ENCODE results near the gene PIP5K1C.

PIP5K1C gene

DNA sequence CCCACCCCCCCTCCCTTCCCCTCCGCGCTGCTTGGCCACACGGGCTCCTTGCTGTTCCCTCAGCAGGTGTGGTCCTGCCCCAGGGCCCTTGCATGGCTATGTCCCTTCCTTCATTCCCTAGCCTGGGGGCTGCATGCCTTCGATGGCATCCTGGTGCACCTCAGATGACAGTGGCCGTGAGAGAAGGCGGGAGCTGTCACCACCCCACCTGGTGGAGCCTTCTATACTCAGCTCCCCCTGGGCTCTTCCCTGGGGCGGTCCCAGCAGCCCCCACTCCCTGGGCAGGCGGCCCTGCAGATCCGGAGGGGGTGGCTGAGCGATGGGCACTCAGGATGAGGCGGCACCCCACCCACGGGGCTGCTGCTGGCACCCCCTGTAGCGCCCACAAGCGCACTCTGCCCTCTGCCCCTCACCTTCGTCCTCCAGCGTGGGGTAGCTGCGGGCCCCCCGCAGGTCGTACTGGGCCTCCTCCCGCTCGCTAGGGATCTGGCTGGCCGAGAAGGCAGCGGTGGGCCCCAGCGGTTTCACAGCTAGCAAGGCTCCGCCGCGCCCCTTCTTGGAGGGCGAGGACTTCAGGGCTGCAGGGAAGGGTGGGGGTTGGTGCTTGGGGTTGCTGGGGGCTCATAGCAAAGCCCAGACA lies 56.5 kb downstream of the PIP5K1C start:
- H3K27me3 ChIP-seq (replicated peaks; ENCODE audit: control insufficient read depth, insufficient read depth, low read length, poor library complexity, severe bottlenecking), result no peaks in the 10 kb centered on the region
- H3K27ac ChIP-seq (ENCODE audit: insufficient read depth, low read length, poor library complexity, severe bottlenecking), result no peak overlapping the region
- no peak for DNase-seq
- no peaks in the 10 kb centered on the region for H3K9me3 ChIP-seq (ENCODE audit: control insufficient read depth, low read length)
- H3K4me3 ChIP-seq (ENCODE audit: insufficient read depth, low read depth, low read length, poor library complexity, severe bottlenecking), result no peak overlapping the region
- H3K4me1 ChIP-seq (ENCODE audit: control insufficient read depth, insufficient read depth, low read length, poor library complexity, severe bottlenecking), result no peaks in the 10 kb centered on the region
- peaks cover 12% of the 10 kb centered on the region for H3K36me3 ChIP-seq (ENCODE audit: control insufficient read depth, insufficient read depth, low read length)

DNA sequence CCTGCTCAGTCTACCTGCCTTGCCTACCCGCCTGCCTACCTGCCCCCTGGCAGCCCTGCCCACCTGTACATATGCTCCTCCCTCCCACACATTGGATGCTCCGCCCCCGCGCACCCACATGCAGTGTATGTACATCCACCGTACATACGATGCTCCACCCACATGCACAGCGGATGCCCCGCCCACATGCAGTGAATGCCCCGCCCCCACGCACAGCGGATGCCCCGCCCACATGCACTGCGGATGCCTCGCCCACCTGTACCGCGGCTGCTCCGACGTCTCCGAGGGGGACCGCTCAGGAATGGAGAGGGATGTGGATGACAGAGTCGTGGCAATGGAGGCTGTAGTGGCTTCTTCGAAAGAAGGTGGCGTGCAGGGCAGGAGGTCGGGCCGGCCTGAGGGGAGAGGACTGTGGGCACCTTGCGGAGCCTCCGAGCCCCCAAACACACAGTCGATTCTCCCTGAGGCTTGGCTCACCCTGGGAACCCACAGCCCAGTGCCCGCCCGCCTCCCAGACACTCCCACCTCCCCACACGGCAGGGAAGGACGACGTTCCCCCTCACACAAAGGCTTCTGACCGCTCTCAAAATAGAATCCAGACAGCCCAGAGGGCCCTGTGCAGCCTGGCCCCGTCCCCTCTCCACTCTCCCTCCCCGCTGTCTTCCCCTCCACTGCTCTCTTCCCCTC lies 57.1 kb downstream of the PIP5K1C start:
- Histone ChIP-seq H3K4me3 (ENCODE audit: insufficient read depth, low read depth, low read length, poor library complexity, severe bottlenecking) (no peak overlapping the region), H3K27me3 (replicated peaks; ENCODE audit: control insufficient read depth, insufficient read depth, low read length, poor library complexity, severe bottlenecking) (no peaks in the 10 kb centered on the region), H3K27ac (ENCODE audit: insufficient read depth, low read length, poor library complexity, severe bottlenecking) (no peak overlapping the region), H3K4me1 (ENCODE audit: control insufficient read depth, insufficient read depth, low read length, poor library complexity, severe bottlenecking) (no peaks in the 10 kb centered on the region), H3K36me3 (ENCODE audit: control insufficient read depth, insufficient read depth, low read length) (peaks cover 18% of the 10 kb centered on the region), H3K9me3 (ENCODE audit: control insufficient read depth, low read length) (no peaks in the 10 kb centered on the region)
- no peak for DNase-seq

DNA sequence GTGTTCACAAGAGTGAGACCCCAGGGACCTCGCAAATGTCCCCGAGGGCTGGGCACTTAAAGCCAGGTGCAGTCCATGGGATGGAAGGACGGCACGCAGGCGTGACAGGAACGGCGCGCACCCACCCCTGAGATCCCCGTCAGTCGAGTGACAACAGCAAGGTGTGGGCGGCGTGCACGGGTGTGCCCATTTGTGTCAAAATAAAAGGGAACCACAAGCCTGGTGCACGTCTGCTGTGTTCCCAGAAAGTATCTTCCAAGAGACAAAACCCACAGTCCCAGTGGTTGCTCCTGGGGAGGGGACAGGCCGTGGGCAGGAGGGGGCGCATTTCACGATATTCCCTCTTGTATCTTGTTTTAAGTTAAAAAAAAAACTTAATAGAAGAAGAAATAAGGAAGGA lies 58.0 kb downstream of the PIP5K1C start:
- no peaks in the 10 kb centered on the region for H3K4me1 ChIP-seq (ENCODE audit: control insufficient read depth, insufficient read depth, low read length, poor library complexity, severe bottlenecking)
- no peaks in the 10 kb centered on the region for H3K9me3 ChIP-seq (ENCODE audit: control insufficient read depth, low read length)
- DNase-seq, result no peak
- peaks cover 19% of the 10 kb centered on the region for H3K36me3 ChIP-seq (ENCODE audit: control insufficient read depth, insufficient read depth, low read length)
- no peaks in the 10 kb centered on the region for H3K27me3 ChIP-seq (replicated peaks; ENCODE audit: control insufficient read depth, insufficient read depth, low read length, poor library complexity, severe bottlenecking)
- H3K27ac ChIP-seq (ENCODE audit: insufficient read depth, low read length, poor library complexity, severe bottlenecking), result no peak overlapping the region
- H3K4me3 ChIP-seq (ENCODE audit: insufficient read depth, low read depth, low read length, poor library complexity, severe bottlenecking), result no peak overlapping the region

DNA sequence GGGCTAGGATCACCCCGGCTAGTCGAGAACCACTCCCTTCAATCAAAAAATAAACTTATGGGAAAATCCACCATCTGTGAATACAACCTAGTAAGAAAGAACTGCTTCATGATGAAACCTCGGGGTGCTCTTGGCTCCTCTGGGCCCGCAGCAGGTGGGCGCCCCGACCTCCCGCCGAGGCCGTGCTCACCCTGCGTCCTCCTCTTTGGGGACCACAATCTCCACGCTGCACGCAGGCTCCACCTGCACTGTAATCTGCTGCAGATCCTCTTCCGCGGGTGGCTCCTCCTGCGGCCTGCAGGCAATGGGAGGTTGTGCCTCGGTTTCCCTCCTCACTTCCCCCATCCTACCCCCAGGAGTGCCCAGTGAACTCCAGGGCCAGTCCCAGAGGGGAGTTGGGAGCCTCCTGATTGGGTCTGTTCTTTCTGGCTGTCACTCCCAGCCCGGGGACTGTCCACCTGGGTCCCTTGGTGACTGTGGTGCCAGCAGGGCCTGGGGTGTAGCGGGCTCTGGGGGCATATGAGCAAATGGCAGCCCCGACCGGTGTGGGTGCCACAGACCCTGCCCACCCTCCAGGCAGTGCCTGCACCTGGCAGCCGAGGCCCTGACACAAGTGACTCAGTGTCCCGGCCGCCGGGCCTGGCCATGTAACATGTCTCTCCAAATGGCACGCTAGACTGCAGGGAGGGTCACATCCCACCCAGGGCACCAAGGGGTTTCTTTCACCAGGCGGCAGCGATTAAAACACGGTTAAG lies 58.6 kb downstream of the PIP5K1C start:
- H3K27ac ChIP-seq (ENCODE audit: insufficient read depth, low read length, poor library complexity, severe bottlenecking), result no peak overlapping the region
- DNase-seq, result no peak
- peaks cover 19% of the 10 kb centered on the region for H3K36me3 ChIP-seq (ENCODE audit: control insufficient read depth, insufficient read depth, low read length)
- H3K4me3 ChIP-seq (ENCODE audit: insufficient read depth, low read depth, low read length, poor library complexity, severe bottlenecking), result no peak overlapping the region
- no peaks in the 10 kb centered on the region for H3K27me3 ChIP-seq (replicated peaks; ENCODE audit: control insufficient read depth, insufficient read depth, low read length, poor library complexity, severe bottlenecking)
- no peaks in the 10 kb centered on the region for H3K9me3 ChIP-seq (ENCODE audit: control insufficient read depth, low read length)
- H3K4me1 ChIP-seq (ENCODE audit: control insufficient read depth, insufficient read depth, low read length, poor library complexity, severe bottlenecking), result no peaks in the 10 kb centered on the region

DNA sequence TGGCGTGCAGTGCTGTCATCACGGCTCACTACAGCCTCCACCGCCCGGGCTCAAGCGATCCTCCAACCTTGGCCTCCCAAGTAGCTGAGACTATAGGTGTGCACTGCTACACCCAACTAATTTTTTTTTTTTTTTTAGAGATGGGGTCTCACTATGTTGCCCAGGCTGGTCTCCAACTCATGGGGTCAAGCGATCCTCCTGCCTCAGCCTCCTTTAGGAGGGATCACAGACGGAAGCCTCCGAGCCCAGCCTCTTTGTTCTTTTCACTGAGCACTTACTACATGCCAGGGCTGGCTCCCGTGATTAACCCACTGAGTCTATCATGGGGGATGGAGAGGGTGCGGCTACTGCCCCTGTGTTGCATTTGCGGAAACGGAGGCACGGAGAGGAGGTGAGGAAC lies 60.8 kb downstream of the PIP5K1C start:
- Histone ChIP-seq H3K27me3 (replicated peaks; ENCODE audit: control insufficient read depth, insufficient read depth, low read length, poor library complexity, severe bottlenecking) (no peaks in the 10 kb centered on the region), H3K27ac (ENCODE audit: insufficient read depth, low read length, poor library complexity, severe bottlenecking) (no peak overlapping the region), H3K4me1 (ENCODE audit: control insufficient read depth, insufficient read depth, low read length, poor library complexity, severe bottlenecking) (no peaks in the 10 kb centered on the region), H3K4me3 (ENCODE audit: insufficient read depth, low read depth, low read length, poor library complexity, severe bottlenecking) (no peak overlapping the region), H3K9me3 (ENCODE audit: control insufficient read depth, low read length) (no peaks in the 10 kb centered on the region), H3K36me3 (ENCODE audit: control insufficient read depth, insufficient read depth, low read length) (peaks cover 12% of the 10 kb centered on the region)
- DNase-seq, result no peak

DNA sequence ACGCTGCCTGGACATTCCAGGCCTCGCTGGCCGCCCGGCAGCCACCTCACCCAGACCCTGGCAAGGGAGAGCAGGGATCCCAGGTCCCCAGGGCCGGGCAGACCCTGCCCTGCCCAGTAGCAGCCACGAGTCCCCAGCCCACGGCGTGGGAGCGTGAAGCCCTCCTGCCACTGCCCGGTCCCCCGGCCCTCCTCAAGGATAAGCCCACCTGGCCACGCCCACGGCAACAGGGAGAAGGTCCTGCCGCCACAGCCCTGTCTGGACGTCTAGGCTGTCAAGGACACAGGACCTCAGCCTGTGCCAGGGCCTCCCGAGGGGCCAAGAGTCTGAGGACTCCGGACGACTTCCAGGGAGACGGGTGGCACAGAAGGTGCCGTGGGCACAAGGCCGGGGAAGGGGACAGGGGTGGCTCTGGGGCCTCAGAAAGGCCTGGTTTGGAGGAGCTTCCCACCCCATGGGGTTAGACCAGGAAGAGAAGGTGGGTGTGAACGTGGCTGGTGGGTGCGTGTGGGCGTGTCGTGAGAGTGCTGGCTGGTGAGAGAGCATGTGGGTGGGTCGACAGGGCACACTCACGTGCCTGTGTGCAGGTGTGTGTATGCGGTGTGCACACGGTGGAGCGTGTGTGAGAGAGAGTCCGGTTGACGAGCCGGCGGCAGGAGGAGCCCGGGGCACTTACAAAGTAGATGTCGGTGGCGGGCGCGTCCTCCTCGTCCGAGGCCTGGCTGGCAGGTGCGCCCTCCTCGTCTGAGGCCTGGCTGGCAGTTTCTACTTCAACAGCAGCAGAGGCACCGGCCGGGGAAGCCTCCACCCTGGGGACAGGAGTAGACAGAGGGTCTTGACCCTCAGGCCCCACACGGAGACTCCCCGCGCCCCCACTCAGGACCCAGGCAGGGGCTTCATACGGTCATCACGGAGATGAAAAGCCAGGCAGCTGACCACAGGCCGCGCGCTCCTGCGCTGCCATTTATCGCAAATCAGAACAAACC lies 61.8 kb downstream of the PIP5K1C start:
- no peaks in the 10 kb centered on the region for H3K27me3 ChIP-seq (replicated peaks; ENCODE audit: control insufficient read depth, insufficient read depth, low read length, poor library complexity, severe bottlenecking)
- peaks cover 12% of the 10 kb centered on the region for H3K36me3 ChIP-seq (ENCODE audit: control insufficient read depth, insufficient read depth, low read length)
- no peak for DNase-seq
- no peak overlapping the region for H3K27ac ChIP-seq (ENCODE audit: insufficient read depth, low read length, poor library complexity, severe bottlenecking)
- H3K9me3 ChIP-seq (ENCODE audit: control insufficient read depth, low read length), result no peaks in the 10 kb centered on the region
- no peaks in the 10 kb centered on the region for H3K4me1 ChIP-seq (ENCODE audit: control insufficient read depth, insufficient read depth, low read length, poor library complexity, severe bottlenecking)
- no peak overlapping the region for H3K4me3 ChIP-seq (ENCODE audit: insufficient read depth, low read depth, low read length, poor library complexity, severe bottlenecking)

DNA sequence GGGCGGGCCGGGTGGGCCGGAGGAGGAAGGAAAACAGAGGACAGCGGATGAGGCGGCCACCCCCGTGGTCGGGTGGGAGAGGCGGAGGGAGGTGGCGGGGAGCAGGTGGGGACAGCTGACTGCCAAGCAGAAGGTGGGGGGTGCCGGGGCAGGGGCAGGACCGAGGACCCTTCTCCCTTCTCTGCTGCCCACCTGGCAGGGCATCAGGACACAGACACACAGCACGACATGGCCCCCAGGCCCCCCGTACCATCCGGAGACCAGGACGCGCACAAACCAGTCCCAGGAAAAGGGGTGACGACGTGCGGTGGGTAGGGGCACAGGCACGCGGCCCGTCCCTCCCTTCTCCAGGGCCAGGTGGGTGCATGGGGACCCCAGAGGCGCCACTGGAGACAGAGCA lies 62.6 kb downstream of the PIP5K1C start:
- Histone ChIP-seq H3K4me1 (ENCODE audit: control insufficient read depth, insufficient read depth, low read length, poor library complexity, severe bottlenecking) (no peaks in the 10 kb centered on the region), H3K36me3 (ENCODE audit: control insufficient read depth, insufficient read depth, low read length) (peaks cover 12% of the 10 kb centered on the region), H3K9me3 (ENCODE audit: control insufficient read depth, low read length) (no peaks in the 10 kb centered on the region), H3K27me3 (replicated peaks; ENCODE audit: control insufficient read depth, insufficient read depth, low read length, poor library complexity, severe bottlenecking) (no peaks in the 10 kb centered on the region), H3K27ac (ENCODE audit: insufficient read depth, low read length, poor library complexity, severe bottlenecking) (no peak overlapping the region), H3K4me3 (ENCODE audit: insufficient read depth, low read depth, low read length, poor library complexity, severe bottlenecking) (no peak overlapping the region)
- no peak for DNase-seq

DNA sequence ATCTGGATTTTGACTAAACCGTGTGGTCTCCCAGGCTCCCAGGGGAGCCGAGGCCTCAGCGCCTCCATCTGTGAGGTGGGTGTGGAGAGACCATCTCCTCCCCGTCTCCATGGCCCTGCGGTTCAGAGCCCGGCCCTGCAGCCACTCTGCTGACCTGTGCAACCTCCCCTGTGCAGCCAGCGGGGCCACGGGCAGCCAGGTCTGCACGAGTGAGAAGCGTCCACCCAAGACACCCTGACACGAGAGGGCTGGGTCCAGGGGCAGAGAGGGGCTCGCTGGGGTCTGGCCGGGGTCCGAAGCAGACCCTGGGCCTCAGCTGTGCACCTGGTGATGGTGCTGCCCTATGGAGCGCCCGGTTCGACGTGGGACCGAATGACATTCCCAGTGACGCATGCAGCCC lies 63.3 kb downstream of the PIP5K1C start:
- Histone ChIP-seq H3K9me3 (ENCODE audit: control insufficient read depth, low read length) (no peaks in the 10 kb centered on the region), H3K4me3 (ENCODE audit: insufficient read depth, low read depth, low read length, poor library complexity, severe bottlenecking) (no peak overlapping the region), H3K4me1 (ENCODE audit: control insufficient read depth, insufficient read depth, low read length, poor library complexity, severe bottlenecking) (no peaks in the 10 kb centered on the region), H3K27ac (ENCODE audit: insufficient read depth, low read length, poor library complexity, severe bottlenecking) (no peak overlapping the region), H3K36me3 (ENCODE audit: control insufficient read depth, insufficient read depth, low read length) (peaks cover 12% of the 10 kb centered on the region), H3K27me3 (replicated peaks; ENCODE audit: control insufficient read depth, insufficient read depth, low read length, poor library complexity, severe bottlenecking) (no peaks in the 10 kb centered on the region)
- DNase-seq, result no peak

DNA sequence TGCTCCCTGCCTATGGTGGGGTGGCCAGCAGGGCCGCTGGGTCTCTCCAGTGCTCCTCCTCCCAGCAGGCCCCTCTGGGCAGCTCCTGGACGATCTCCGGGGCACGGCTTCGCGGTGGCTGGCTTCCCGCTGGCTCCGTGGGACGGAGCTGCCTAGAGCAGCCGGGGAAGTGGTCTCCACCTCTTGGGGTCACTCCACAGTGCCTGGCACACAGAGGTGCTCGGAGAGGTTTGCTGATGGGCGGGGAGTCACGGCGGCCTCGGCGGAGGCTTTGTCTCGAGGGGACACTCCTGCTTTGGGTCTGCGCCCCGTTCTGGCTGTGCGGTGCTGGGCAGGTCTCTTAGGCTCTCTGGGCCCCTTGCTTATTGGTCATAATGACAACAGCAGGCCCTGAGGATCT lies 63.8 kb downstream of the PIP5K1C start:
- Histone ChIP-seq H3K27ac (ENCODE audit: insufficient read depth, low read length, poor library complexity, severe bottlenecking) (no peak overlapping the region), H3K27me3 (replicated peaks; ENCODE audit: control insufficient read depth, insufficient read depth, low read length, poor library complexity, severe bottlenecking) (no peaks in the 10 kb centered on the region), H3K36me3 (ENCODE audit: control insufficient read depth, insufficient read depth, low read length) (peaks cover 12% of the 10 kb centered on the region), H3K9me3 (ENCODE audit: control insufficient read depth, low read length) (no peaks in the 10 kb centered on the region), H3K4me3 (ENCODE audit: insufficient read depth, low read depth, low read length, poor library complexity, severe bottlenecking) (no peak overlapping the region), H3K4me1 (ENCODE audit: control insufficient read depth, insufficient read depth, low read length, poor library complexity, severe bottlenecking) (no peaks in the 10 kb centered on the region)
- DNase-seq, result no peak
